Breast epithelium (tissue), 3 donors: ENCODE data around the gene TBL1XR1.

Experiments
- CTCF ChIP-seq, 3 donors: fragments of 450-650 bp; IDR thresholded peaks; one replicate each; pipeline ENCODE4 v1.5.1; 2016 to 2017; ENCODE audit warnings: antibody characterized with exemption in 3 of 3, mild to moderate bottlenecking in 3 of 3, moderate library complexity in 3 of 3
- POLR2A ChIP-seq: fragments of 450-650 bp; IDR thresholded peaks from one replicate; pipeline ENCODE4 v1.6.1; 2016; ENCODE audit warnings: antibody characterized with exemption, mild to moderate bottlenecking, moderate library complexity
- POLR2AphosphoS5 ChIP-seq, 3 donors: sonication (generic); formaldehyde crosslinking; IDR thresholded peaks; one replicate each; pipeline ENCODE4 v1.6.1; 2017; ENCODE audit warnings: antibody characterized with exemption in 3 of 3

- no peak for TF ChIP-seq POLR2AphosphoS5 (IDR thresholded peaks at IDR 0.05)
- no peak for TF ChIP-seq POLR2A
- TF ChIP-seq CTCF (IDR thresholded peaks at IDR 0.05) = no peak
Observed at GRCh38 chr3:177228601-177229190, 31.4 kb upstream of the TBL1XR1 start.
